ENCODE measurements around the gene RANBP1.

DNA sequence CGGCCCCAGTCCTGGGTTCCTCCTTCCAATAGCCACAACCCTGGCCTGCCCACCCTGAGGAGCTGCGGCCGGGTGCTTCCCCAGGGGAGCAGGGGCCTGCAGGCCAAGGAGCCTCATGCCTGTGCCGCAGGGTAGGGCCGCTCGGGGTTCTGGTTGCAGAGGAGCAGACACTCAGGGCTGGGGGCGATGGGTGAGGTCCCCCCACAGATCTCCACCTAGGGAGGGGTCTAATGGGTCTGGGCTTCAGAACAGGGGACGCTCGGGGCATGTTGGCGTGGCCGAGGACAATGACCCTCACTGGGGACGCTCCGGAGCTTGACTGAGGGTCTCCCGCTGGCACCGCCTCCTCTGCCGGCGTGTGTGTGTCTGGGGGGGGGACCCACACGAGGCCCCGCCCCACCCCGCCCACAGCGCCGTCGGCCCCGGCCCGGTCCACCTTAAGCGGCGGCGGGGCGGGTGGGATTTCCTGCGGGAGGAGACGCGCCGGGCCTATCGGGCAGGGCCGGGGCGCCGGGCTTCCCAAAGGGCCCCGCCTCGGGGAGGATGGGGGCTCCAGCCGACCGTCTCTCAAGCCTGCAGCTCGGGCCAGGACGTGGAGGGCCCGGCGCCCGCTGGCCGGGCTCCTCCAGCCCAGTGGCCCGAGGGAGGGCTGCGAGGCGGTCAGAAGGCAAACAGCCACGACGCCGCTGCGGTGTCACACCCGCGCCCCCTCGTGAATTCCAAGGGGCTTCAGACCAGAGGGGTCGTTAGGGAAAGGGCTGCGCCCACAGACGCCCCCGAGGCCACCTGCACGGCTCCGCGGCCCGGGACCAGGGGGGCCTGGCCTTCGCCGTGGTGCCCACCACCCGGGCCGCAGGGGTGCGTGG, 15.1 kb downstream of the RANBP1 start:
- TF ChIP-seq, protein P1, sequence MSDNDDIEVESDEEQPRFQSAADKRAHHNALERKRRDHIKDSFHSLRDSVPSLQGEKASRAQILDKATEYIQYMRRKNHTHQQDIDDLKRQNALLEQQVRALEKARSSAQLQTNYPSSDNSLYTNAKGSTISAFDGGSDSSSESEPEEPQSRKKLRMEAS (IDR thresholded peaks at IDR 0.05): no peak
- no peak for TF ChIP-seq TCF12 (IDR thresholded peaks at IDR 0.05; ENCODE audit: low read depth)
- TF ChIP-seq, protein P2, sequence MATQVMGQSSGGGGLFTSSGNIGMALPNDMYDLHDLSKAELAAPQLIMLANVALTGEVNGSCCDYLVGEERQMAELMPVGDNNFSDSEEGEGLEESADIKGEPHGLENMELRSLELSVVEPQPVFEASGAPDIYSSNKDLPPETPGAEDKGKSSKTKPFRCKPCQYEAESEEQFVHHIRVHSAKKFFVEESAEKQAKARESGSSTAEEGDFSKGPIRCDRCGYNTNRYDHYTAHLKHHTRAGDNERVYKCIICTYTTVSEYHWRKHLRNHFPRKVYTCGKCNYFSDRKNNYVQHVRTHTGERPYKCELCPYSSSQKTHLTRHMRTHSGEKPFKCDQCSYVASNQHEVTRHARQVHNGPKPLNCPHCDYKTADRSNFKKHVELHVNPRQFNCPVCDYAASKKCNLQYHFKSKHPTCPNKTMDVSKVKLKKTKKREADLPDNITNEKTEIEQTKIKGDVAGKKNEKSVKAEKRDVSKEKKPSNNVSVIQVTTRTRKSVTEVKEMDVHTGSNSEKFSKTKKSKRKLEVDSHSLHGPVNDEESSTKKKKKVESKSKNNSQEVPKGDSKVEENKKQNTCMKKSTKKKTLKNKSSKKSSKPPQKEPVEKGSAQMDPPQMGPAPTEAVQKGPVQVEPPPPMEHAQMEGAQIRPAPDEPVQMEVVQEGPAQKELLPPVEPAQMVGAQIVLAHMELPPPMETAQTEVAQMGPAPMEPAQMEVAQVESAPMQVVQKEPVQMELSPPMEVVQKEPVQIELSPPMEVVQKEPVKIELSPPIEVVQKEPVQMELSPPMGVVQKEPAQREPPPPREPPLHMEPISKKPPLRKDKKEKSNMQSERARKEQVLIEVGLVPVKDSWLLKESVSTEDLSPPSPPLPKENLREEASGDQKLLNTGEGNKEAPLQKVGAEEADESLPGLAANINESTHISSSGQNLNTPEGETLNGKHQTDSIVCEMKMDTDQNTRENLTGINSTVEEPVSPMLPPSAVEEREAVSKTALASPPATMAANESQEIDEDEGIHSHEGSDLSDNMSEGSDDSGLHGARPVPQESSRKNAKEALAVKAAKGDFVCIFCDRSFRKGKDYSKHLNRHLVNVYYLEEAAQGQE (IDR thresholded peaks at IDR 0.05; ENCODE audit: low read depth): no peak
- TF ChIP-seq EGR1 (IDR thresholded peaks at IDR 0.05): no peak
- no peak for TF ChIP-seq YY1 (IDR thresholded peaks at IDR 0.05; ENCODE audit: low read depth)
- no peak for TF ChIP-seq RAD21 (IDR thresholded peaks at IDR 0.05; ENCODE audit: low read depth)
- no peak for TF ChIP-seq EP300 (IDR thresholded peaks at IDR 0.05; ENCODE audit: borderline replicate concordance)
